NCI-H510A (cell line): ENCODE data around the gene PLD6.

Source experiments
- DNase-seq: peaks from one replicate; lab custom pipeline; 2025; lab: John Stamatoyannopoulos, UW

Gene PLD6

GRCh38 chr17:17227608-17228520 lies 21.7 kb upstream of the PLD6 start:
- DNase-seq, result no peak

- DNase-seq, result no peak
These were observed 20.5 kb upstream of the PLD6 start for GRCh38 chr17:17226451-17227265.

GRCh38 chr17:17225901-17226300 lies 19.8 kb upstream of the PLD6 start:
- DNase-seq, result no peak

DNA sequence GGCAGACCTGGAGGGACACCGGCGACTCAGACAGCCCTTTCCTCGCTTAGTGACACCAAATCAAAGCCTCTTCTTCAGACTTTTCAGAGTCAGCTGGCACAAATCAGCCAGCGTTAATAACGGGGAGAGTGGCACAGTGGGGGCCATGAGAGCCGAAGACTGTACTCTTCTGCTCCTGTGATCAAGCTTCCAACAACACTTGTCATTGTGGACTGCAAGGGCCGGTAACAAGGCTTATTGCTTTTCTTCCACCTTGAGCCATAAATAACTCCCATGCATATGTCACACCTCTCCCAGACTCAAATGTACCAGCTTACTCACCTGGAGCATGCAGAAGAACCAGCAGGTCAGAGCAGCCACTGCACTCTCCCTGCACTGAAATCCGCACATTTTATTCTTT lies 18.0 kb upstream of the PLD6 start:
- DNase-seq, result no peak

GRCh38 chr17:17223736-17224135 lies 17.6 kb upstream of the PLD6 start:
- DNase-seq, result no peak

GRCh38 chr17:17221329-17221728 lies 15.2 kb upstream of the PLD6 start:
- DNase-seq, result no peak

GRCh38 chr17:17220529-17220928 lies 14.4 kb upstream of the PLD6 start:
- no peak for DNase-seq

- DNase-seq, result no peak
These were observed 11.9 kb upstream of the PLD6 start for GRCh38 chr17:17217995-17218394.

- DNase-seq, result no peak
These were observed 10.6 kb upstream of the PLD6 start for GRCh38 chr17:17216776-17217175.

- DNase-seq, result no peak
These were observed 10.1 kb upstream of the PLD6 start for GRCh38 chr17:17216236-17216635.

- no peak for DNase-seq
These were observed 9.4 kb upstream of the PLD6 start for GRCh38 chr17:17215575-17215974.

- no peak for DNase-seq
These were observed 8.7 kb upstream of the PLD6 start for GRCh38 chr17:17214646-17215436.

DNA sequence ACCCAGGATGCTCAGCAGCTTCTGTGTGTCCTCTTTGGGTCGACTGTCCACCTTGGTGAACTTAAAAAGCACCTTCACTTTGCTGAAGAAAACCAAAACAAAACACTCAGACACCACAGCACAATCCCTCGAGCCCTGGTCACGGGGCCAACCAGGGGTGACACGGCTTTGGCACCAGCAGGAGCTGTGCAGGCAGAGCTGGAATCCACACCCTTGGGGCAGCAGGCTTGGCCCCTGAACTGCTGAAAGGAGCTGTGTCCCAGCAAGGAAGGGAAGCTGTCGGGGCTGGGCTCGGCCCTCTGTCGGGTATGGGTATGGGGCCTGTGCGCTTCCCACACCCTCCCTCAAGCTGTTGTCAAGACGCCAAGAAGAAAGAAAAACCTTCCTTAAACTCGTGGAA lies 7.6 kb upstream of the PLD6 start:
- DNase-seq, result no peak

DNA sequence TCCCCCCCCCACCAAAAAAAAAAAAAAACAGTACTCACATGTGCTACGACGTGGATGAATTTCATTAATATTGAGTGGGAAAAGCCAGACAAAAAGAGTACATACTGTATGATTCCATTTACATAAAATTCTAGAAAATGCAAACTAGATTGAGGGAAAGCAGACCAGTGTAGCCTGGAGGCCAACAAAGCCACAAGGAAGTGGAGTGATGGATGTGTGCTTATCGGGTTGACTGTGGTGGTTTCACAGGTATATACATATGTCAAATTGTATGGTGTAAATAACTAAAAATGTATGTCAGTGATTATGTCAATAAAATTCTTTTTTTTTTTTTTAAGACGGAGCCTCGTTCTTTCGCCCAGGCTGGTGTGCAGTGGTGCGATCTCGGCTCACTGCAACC lies 1.9 kb upstream of the PLD6 start:
- DNase-seq, result no peak

GRCh38 chr17:17206913-17207335 lies 791 bp upstream of the PLD6 start:
- no peak for DNase-seq

DNA sequence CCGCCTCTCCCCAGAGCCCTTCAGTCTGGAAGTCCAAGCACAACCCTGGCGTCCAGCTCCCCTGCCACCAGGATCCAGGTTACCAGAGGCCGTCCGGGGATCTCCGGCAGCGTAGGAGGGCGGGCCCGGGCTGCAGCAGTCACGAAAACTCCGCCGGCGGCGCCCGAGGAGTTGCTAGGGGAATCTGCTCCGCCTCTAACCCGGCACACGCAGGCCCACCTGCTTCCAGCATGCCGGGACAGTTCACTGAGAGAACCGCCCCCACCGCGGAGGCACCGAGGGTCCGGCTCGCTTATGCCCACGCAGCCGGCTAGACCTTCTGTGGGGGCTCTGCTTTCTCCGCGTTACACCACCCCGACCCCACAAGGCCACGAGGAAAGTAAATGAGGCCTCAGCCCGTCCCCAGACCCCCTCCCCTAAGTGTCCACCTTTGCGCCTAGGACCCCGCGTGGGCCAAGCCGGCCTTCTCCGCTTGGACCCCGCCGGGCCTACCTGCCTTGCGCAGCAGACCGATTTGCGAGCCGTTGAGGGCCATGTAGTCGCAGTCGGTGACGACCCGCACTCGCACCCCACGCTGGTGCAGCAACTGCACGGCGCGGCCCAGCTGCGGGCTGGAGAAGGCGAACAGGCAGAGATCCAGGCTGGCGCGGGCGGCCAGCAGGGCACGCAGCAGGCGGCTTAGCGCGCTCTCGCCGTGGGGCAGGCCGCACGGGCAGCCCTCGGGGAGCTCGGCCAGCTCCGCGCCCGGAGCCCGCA lies 587 bp downstream of the PLD6 start:
- peak; percentile 15 for DNase-seq

DNA sequence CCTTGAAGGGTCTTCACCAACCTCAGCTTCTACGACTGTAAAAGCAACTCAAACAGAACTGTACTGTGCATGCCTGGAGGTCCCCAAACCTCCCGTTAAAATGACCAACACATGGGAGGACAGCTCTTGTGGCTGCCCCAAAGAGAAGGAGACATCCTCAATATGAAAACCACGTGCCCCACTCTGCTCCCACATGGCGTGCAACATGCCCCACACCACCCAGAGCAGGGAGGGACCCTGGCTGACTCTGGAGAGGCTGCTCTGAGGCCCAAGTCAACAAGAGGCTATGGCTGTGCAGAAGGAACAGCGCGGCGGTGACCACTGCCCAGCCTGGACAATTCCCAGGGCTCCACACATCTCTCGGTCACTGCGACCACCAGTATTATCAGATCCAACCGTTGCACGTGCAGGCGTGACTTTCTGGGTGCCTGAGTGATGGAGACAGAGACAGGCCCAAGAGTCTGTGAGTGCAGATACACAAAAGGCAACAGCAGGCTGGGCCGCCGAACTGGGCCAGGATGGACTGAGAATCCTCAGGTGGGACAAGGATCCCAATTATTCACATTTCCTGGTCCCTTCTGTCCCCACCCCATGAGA lies 1.4 kb downstream of the PLD6 start:
- no peak for DNase-seq

GRCh38 chr17:17204041-17204591 lies 2.0 kb downstream of the PLD6 start:
- DNase-seq, result no peak

GRCh38 chr17:17203173-17203730 lies 2.9 kb downstream of the PLD6 start:
- no peak for DNase-seq

- DNase-seq, result no peak
These were observed 4.2 kb downstream of the PLD6 start for GRCh38 chr17:17201907-17202306.

- no peak for DNase-seq
These were observed 4.9 kb downstream of the PLD6 start for GRCh38 chr17:17201271-17201670.
